HG03469 (cell line): Measurements from ENCODE around the gene ECSIT.
A peak's percentile ranks its signal among the peaks of the same experiment; 100 is the strongest.
"Not testable (repeated sequence)": the region's sequence is repeated elsewhere in the genome, so short reads cannot be mapped to it uniquely, and the experiment has no call there.

Experiments
- ATAC-seq: cut with Tn5 transposase; IDR thresholded peaks from one replicate; pipeline ENCODE4 v1.9.1; 2021; ENCODE audit warnings: mild to moderate bottlenecking, moderate library complexity, moderate number of reproducible peaks; ENCODE audit not compliant: unreplicated experiment

The ECSIT gene

GRCh38 chr19:11528551-11529341 is at the start of gene ECSIT:
TSS of gene ECSIT (minus strand) at chr19:11529134. CDS start at chr19:11519170, 9,964 bp downstream.
- peak; percentile 85 for ATAC-seq

- ATAC-seq, result no peak
These were observed 48.7 kb upstream of the ECSIT start, which contains the start of gene ACP5 for GRCh38 chr19:11577451-11578257. TSS of gene ACP5 (minus strand) at chr19:11577645. CDS start at chr19:11577317, 328 bp downstream.

GRCh38 chr19:11576227-11576626 is 47.3 kb upstream of the ECSIT start:
- no peak for ATAC-seq

GRCh38 chr19:11574689-11575088 is 45.8 kb upstream of the ECSIT start:
- ATAC-seq, result no peak

GRCh38 chr19:11573763-11574162 is 44.8 kb upstream of the ECSIT start:
- ATAC-seq, result not testable (repeated sequence)

GRCh38 chr19:11573354-11573753 is 44.4 kb upstream of the ECSIT start:
- not testable (repeated sequence) for ATAC-seq

- ATAC-seq, result no peak
These were observed 41.1 kb upstream of the ECSIT start for GRCh38 chr19:11570039-11570462.

- no peak for ATAC-seq
These were observed 37.2 kb upstream of the ECSIT start for GRCh38 chr19:11566164-11566563.

GRCh38 chr19:11565649-11565980 is 36.7 kb upstream of the ECSIT start:
- not testable (repeated sequence) for ATAC-seq

- not testable (repeated sequence) for ATAC-seq
These were observed 35.3 kb upstream of the ECSIT start for GRCh38 chr19:11564082-11564807.

- no peak for ATAC-seq
These were observed 34.6 kb upstream of the ECSIT start for GRCh38 chr19:11563532-11563931.

- ATAC-seq, result no peak
These were observed 31.6 kb upstream of the ECSIT start for GRCh38 chr19:11560404-11561051.

GRCh38 chr19:11558881-11559828 is 30.2 kb upstream of the ECSIT start, which contains the start of gene ELOF1:
TSS of gene ELOF1 (minus strand) at chr19:11559230. CDS start at chr19:11554347, 4,883 bp downstream.
- peak; percentile 51 for ATAC-seq

- no peak for ATAC-seq
These were observed 27.9 kb upstream of the ECSIT start for GRCh38 chr19:11556634-11557420.

- no peak for ATAC-seq
These were observed 26.3 kb upstream of the ECSIT start for GRCh38 chr19:11555246-11555645.

GRCh38 chr19:11554160-11554559 is 25.2 kb upstream of the ECSIT start:
- ATAC-seq, result no peak

GRCh38 chr19:11552666-11553372 is 23.9 kb upstream of the ECSIT start:
- ATAC-seq, result no peak

- no peak for ATAC-seq
These were observed 22.8 kb upstream of the ECSIT start for GRCh38 chr19:11551603-11552235.
